CD4-positive, alpha-beta T cell treated with Interleukin-4 for 1 hour (primary cell): ENCODE results near the gene INTS11.

Experiments used
- DNase-seq, 2 donors: peaks; one replicate each; pipeline ENCODE4 v3.0.0-alpha.2; 2020 to 2022

Gene INTS11

DNA sequence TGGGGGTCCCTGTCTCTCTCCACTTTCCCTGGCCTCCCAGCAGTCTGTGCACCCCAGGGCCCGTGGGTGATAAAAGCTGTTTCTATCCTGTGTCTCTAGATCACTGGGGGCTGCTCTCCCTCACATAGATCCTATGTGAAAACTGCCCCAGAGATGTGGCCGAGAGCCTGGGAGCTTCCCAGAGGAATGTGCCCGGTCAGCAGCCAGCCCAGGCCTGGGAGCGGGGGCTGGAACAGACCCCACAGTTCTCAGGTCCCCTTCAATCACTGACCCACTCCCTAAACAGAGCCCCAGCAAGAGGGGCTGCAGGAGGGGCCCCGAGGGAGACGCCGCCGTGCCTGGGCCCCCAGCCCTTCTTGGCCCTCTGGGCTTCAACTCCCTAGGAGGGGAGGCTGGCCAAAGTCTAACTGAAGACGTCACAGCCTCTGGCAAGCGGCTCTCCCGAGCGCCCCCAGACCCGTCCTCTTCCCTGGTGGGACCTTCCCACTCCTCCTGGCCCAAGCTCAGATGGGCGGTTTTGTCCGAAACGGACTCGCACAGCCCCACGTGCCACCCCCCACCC, 33.5 kb upstream of the INTS11 start:
- no peak for DNase-seq

DNA sequence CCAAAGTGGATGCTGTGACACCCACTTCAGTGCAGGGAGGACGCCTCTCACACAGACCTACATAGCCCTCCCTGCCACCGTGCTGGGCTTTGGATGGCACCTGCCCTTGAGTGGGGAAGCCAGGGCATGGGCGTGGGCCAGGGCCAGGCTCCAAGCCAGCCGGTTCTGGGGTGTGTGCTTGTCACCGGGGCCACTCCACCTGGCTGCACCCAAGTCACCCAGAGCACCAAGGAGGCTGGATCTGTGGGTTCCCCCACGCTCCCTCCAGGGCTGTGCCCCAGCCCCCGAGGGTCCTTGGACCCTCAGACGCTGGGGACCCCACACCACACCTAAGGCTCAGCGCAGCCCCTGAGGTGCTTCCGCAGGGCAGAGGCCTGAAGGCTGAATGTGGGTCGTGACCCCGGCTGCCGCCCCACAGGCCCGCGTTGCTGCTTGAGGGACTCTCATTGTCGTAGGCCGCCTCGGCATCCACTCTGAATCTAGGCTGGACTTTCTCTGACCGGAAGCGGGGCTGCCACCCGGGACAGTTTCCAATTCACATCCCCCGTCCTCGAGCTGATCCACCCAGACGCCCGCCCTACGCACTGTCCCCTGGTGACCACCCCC, 32.4 kb upstream of the INTS11 start:
- no peak for DNase-seq

- no peak for DNase-seq
Observed at GRCh38 chr1:1356166-1356795, 31.8 kb upstream of the INTS11 start.

- DNase-seq, result no peak
Observed at GRCh38 chr1:1355416-1355815, 31.0 kb upstream of the INTS11 start.

DNA sequence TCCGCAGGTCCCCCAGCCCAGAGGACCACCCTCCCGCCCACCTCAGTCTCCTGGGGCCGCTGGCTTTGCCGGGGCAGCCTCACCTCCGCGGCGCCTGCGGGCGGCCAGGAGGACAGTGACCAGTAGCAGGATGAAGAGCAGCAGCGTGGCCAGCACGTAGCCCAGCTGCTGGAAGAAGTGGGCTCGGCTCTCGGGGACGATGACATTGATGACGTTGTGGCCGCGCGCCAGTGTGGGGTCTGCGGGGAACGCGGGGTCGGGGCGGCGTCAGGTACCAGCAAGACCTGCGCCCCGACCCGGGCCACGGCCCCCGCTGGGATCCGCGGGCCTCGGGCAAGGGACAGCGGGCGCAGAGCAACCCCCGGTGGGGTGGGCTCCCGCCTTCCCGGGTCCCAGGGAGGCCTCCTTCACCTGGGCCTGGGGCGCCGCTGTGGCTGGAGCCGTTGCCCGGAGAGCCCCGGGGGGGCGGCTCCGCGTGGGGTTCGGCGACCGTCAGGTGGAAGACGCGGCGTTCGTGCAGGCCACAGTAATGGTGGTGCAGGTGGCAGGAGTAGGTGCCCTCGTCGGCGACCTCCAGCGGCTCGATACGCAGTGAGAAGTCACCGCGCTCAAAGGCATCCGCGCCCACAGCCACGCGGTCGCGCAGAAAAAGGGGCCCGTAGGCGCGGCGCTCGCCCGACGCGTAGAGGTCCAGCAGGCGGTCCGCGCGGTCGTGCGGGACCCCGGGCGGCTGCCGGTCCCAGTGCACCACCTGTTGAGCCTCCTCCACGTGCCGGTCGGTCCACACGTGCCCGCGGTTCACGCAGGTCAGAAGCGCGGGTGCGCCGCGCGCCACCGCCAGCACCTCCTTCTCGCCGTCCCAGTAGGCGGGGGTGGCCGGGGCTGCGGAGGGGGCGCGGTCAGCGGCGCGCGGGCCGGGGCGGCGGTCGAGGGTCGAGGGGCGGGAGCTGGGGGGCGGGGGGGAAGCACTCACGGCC, 30.1 kb upstream of the INTS11 start:
- no peak for DNase-seq

DNA sequence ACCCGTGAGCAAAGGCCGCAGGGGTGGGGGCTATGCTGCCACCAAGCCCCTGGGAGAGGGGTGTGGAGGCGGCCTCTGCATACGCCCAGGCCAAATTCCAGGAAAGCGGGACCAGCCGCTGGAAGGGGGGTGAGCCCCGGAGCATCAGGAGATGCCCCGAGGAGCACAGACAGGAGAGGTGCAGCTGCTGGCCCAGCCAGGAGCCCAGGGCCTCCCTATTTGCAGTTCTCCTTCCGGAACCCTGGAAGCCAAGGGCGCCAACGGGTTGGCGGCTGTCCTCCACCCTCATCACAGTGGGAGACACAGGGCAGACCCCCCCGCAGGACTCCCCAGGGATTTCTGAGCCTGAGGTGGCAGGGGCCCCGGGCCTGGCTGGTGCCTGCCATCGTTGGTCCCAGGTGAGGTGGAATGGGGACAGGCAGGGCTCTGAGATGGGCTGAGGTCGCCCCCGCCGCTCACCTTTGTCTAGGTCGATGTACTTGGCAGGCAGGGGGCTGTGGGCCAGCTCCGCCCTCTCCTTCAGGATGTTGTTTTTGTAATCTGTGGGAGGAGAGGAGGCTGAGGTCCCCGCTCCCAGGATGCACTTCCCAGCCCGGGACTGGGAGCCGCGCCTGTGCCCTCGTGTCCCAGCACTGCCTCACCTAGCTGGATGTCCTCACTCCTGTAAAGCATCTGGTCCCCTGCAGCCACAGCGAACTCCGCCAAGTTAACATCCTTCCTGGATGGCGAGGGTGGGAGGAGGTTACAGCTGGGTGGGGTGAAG, 29.1 kb upstream of the INTS11 start:
- DNase-seq, result no peak

- no peak for DNase-seq
Observed at GRCh38 chr1:1352786-1353388, 28.4 kb upstream of the INTS11 start.

DNA sequence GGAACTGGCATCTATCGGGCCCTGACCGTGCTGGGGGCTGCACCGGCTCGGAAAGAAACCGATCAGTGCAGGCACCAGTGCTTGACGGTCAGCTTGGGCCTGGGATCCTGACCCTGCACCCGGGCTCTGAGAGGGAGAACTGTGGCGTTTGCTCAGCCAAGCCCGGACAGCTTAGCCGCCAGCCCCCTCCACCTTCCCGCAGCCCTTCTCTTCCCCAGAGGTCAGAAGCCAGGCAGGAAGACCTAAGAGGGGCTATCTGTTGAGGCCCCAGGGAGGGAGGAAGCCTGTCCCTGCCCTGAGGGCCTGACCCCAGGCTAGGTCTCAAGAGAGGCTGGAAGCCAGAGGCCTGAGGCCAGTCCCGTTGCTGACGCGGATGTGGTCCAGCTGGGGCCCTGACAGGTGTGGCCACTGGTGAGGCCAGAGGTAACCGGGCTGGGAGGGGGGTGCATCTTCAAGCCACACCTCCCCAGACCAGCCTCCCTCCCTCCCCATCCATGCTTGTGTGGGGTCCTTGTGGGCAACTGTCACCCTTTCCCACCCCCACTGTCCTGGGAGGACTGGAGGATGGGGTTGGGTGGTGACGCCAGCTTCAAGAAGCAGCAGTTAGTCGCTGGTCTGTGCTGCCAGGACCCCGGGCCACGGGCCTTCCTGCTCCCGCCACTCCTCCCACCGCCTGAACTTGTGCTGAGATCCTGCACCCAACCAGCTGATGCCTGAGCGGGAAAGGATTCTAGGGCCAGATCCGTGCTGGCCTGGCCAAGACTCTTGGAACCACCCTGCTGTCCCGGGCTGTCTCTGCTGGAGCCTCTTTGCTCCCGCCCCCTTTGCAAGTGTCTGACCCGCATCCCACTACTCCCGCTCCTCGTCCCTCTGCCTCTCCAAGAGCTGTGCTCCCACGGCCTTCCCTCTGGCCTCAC, 27.3 kb upstream of the INTS11 start:
- DNase-seq, result no peak

GRCh38 chr1:1349256-1350012, 25.0 kb upstream of the INTS11 start, which contains the start of gene DVL1:
Gene DVL1, minus strand, starts transcription at chr1:1349418. Its CDS starts 353 bp downstream, at chr1:1349065.
- DNase-seq, result peak; percentile 73 to 74

GRCh38 chr1:1348420-1349255, 24.2 kb upstream of the INTS11 start:
- no peak for DNase-seq

DNA sequence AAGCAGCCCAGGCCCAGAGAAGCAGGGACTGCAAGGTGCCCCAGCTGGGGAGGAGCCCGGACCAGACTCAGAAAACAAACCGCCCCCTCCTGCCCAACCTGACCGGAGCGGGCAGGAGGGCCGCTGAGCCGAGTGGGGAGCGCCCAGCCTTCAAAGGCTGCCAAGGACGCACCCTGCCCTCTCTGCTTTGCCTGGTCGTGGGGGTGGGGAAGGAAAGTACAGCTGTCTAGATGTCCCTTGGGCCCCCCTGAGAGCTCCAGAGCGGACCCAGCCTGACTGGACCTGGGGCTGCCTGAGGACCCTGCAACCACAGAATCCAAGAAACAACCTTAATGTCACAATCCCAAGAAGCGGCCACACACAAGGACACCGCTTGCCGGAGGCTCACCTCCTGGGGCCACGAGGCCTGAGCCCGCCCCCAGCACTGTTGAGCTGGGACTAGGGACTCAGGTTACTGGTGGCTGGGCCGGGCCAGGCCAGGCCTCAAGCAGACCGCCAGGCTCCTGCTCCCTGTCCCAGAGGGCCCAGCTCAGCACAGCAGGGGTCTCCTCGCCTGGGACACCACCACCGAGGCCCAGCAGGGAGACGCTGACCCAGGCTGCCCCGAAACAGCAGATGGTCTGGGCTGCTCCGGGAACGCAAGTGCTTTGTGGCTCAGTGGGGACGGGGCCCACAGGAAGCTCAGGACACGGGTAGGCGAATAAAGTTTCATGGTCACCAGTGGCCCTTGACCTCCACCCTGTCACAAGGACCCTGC, 23.4 kb upstream of the INTS11 start:
- DNase-seq, result no peak

GRCh38 chr1:1347026-1347595, 22.7 kb upstream of the INTS11 start:
- no peak for DNase-seq

- no peak for DNase-seq
Observed at GRCh38 chr1:1346501-1346890, 22.0 kb upstream of the INTS11 start.

- DNase-seq, result no peak
Observed at GRCh38 chr1:1345860-1346500, 21.5 kb upstream of the INTS11 start.

DNA sequence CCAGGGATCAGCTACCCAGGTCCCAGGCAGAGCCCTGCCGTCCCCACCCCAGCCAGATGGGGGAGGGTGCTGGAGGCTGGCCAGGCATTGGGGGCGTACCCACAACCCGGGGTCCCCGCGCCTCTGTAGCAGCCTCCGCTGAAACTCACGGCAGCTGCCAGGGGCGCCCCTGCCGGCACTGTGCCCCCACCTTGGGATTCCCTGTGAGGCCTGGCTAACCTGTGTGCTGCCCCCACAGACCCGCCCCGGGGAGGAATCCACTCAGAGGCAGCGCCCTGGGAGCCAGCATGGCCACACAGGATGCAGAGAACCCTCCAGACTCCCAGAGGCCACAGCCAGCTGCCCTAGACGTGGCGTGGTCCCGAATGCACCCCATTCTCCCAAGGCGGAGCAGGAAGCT, 20.9 kb upstream of the INTS11 start:
- DNase-seq, result no peak

DNA sequence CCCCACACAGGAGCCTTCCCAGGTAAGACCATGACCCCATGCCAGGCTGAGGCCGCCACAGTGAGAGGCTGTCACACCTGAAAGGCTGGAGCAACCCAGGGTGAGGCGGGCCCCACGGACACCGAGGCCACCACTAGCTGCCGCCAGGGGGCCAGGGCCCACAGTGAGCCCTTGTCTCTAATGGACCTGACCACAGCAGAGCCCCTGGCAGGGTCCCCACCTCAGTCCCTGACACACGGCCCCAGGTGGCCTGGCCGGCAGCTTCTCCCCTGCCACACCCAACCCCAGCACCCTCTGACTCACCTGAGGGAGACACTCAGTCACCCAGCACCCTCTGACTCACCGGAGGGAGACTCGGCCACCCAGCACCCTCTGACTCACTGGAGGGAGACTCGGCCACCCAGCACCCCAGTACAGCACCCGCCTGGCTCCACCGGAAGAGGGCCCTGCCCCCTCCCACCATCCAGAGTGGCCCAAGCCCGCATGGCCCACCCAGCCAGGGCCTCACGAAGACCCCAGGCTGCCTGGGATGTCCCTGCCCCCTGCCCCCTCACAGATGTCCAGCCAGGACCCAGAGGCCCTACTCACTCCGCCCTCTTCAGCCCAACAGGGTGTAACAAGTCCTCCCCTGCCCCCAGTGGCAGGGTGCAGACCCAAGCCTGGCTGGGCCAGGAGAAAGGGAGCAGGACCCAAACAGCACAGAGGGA, 20.3 kb upstream of the INTS11 start:
- DNase-seq, result no peak
